ENCODE data around the gene CCDC106. TPM values are rescaled to one million over a fixed set of nuclear protein-coding genes. Genes with fewer than 3 reads are reported as not detected.

CCDC106 gene
- total RNA-seq, 1 donor from 2014 or later, result 8.3 TPM

GRCh38 chr19:55621205-55621672, 26.8 kb upstream of the CCDC106 start:
- H3K9me3 ChIP-seq, result no peaks in the 10 kb centered on the region
- DNase-seq (ENCODE audit: extremely low spot score in 2 of 2), result no peak
- no peak overlapping the region for H3K27ac ChIP-seq
- intact Hi-C loops (cut with DNase I), result no loop called here
- H3K27me3 ChIP-seq, result no peaks in the 10 kb centered on the region
- TF ChIP-seq, protein P1, sequence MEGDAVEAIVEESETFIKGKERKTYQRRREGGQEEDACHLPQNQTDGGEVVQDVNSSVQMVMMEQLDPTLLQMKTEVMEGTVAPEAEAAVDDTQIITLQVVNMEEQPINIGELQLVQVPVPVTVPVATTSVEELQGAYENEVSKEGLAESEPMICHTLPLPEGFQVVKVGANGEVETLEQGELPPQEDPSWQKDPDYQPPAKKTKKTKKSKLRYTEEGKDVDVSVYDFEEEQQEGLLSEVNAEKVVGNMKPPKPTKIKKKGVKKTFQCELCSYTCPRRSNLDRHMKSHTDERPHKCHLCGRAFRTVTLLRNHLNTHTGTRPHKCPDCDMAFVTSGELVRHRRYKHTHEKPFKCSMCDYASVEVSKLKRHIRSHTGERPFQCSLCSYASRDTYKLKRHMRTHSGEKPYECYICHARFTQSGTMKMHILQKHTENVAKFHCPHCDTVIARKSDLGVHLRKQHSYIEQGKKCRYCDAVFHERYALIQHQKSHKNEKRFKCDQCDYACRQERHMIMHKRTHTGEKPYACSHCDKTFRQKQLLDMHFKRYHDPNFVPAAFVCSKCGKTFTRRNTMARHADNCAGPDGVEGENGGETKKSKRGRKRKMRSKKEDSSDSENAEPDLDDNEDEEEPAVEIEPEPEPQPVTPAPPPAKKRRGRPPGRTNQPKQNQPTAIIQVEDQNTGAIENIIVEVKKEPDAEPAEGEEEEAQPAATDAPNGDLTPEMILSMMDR (IDR thresholded peaks at IDR 0.05), result no peak
- TF ChIP-seq POLR2AphosphoS5 (IDR thresholded peaks at IDR 0.05; ENCODE audit: insufficient read depth in 1 of 2, low read depth in 1 of 2), result no peak
- TF ChIP-seq POLR2A (IDR thresholded peaks at IDR 0.05), result no peak
- H3K36me3 ChIP-seq, result peaks cover 0 to 13% of the 10 kb centered on the region in 2 donors
- peaks cover 14% of the 10 kb centered on the region for H3K4me1 ChIP-seq
- H3K4me3 ChIP-seq, result no peak overlapping the region

GRCh38 chr19:55621673-55622231, 26.3 kb upstream of the CCDC106 start:
- TF ChIP-seq POLR2AphosphoS5 (IDR thresholded peaks at IDR 0.05; ENCODE audit: insufficient read depth in 1 of 2, low read depth in 1 of 2) (no peak), POLR2A (IDR thresholded peaks at IDR 0.05) (no peak)
- TF ChIP-seq, protein P1 (IDR thresholded peaks at IDR 0.05), result no peak
- no peak overlapping the region for H3K27ac ChIP-seq
- H3K4me3 ChIP-seq, result no peak overlapping the region
- no peaks in the 10 kb centered on the region for H3K9me3 ChIP-seq
- H3K4me1 ChIP-seq, result peaks cover 14% of the 10 kb centered on the region
- no peak for DNase-seq (ENCODE audit: extremely low spot score in 2 of 2)
- H3K36me3 ChIP-seq, result peaks cover 0 to 8% of the 10 kb centered on the region in 2 donors
- H3K27me3 ChIP-seq, result no peaks in the 10 kb centered on the region
- intact Hi-C loops (cut with DNase I), result no loop called here

DNA sequence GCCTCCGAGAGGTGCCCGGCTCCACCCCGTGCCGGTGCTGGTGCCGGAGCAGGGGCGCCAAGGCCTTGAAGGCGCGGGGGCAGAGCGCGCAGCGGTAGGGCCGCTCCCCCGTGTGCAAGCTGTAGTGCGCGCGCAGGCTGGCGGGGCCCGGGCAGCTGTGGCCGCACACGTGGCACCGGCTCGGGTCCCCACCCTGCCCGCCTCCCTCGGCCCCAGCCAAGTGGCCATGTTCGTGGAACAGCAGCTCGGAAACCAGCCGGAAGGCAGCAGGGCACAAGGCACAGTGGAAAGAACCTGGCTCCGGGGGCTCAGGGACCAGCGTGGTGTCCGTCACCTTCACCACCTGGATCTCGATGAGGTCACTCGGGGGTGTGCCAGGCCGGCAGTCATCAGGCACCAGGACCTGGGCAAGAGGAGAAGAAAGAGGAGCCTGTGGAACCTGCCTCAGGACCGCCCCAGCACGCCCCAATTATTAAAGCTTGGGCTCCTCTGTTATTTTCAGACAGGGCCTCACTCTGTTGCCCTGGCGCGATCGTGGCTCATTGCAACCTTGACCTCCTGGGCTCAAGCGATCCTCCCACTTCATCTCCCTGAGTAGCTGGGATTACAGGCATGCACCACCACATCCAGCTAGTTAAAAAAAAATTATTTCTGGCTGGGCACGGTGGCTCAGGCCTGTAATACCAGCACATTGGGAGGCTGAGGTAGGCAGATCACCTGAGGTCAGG, 25.6 kb upstream of the CCDC106 start:
- TF ChIP-seq POLR2AphosphoS5 (IDR thresholded peaks at IDR 0.05; ENCODE audit: insufficient read depth in 1 of 2, low read depth in 1 of 2), result no peak
- TF ChIP-seq, protein P1 (IDR thresholded peaks at IDR 0.05), result no peak
- TF ChIP-seq POLR2A (IDR thresholded peaks at IDR 0.05), result no peak
- H3K27me3 ChIP-seq, result no peaks in the 10 kb centered on the region
- H3K4me1 ChIP-seq, result peaks cover 14% of the 10 kb centered on the region
- H3K9me3 ChIP-seq, result no peaks in the 10 kb centered on the region
- peaks cover 0 to 2% of the 10 kb centered on the region in 2 donors for H3K36me3 ChIP-seq
- no peak for DNase-seq (ENCODE audit: extremely low spot score in 2 of 2)
- no peak overlapping the region for H3K4me3 ChIP-seq
- no peak overlapping the region for H3K27ac ChIP-seq
- intact Hi-C loops (cut with DNase I), result no loop called here

DNA sequence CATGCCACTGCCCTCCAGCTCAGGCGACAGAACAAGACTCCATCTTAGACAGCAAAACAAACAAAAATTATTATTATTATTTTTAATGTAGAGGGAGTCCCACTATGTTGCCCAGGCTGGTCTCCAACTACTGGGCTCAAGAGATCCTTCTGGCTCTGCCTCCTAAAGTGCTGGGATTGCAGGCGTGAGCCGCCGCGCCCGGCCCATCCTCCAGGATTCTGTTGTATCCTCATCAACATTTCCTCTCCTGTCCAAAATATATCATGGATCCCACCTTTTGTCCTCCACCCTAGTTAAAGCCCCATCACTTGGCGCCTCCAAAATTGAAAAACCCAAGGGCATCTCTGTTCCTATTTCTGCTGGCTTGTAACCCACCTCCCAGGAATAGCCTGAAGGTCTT, 24.9 kb upstream of the CCDC106 start:
- Histone ChIP-seq H3K9me3 (no peaks in the 10 kb centered on the region), H3K4me3 (no peak overlapping the region), H3K36me3 (no peaks in the 10 kb centered on the region), H3K27me3 (no peaks in the 10 kb centered on the region), H3K27ac (no peak overlapping the region), H3K4me1 (peaks cover 14% of the 10 kb centered on the region)
- TF ChIP-seq POLR2AphosphoS5 (IDR thresholded peaks at IDR 0.05; ENCODE audit: insufficient read depth in 1 of 2, low read depth in 1 of 2) (no peak), POLR2A (IDR thresholded peaks at IDR 0.05) (no peak)
- TF ChIP-seq, protein P1 (IDR thresholded peaks at IDR 0.05), result no peak
- intact Hi-C loops (cut with DNase I), result no loop called here
- no peak for DNase-seq (ENCODE audit: extremely low spot score in 2 of 2)

DNA sequence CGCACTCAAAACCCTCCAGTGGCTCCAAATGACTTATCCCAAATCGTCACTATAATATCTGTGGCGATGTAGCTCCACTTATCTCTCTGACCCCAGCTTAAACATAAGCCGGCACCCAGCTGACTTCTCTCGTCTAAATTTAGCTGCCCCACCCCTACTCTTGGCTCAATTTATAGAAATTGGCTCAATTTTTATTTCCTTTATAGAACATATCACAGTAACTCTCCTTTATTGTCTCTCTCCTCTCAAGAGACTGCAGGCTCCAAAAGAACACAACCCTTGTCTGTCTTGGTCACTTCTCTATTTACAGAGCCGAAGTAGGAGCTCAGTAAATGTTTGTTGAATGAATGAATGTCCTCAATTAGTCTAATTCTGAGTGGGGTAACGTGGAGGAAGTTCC, 24.5 kb upstream of the CCDC106 start:
- DNase-seq (ENCODE audit: extremely low spot score in 2 of 2), result no peak
- intact Hi-C loops (cut with DNase I), result no loop called here
- Histone ChIP-seq H3K9me3 (no peaks in the 10 kb centered on the region), H3K4me1 (peaks cover 14% of the 10 kb centered on the region), H3K27me3 (no peaks in the 10 kb centered on the region), H3K36me3 (no peaks in the 10 kb centered on the region), H3K27ac (peak overlapping the region; percentile 97), H3K4me3 (peak overlapping the region in 1 of 2 donors; percentile 69)
- TF ChIP-seq, protein P1 (IDR thresholded peaks at IDR 0.05), result no peak
- TF ChIP-seq POLR2AphosphoS5 (IDR thresholded peaks at IDR 0.05; ENCODE audit: insufficient read depth in 1 of 2, low read depth in 1 of 2) (no peak), POLR2A (IDR thresholded peaks at IDR 0.05) (no peak)

Data from vagina (tissue), 2 donors.